NCI-H2227 (cell line): ENCODE data around the gene GRB2.

Experiments
- DNase-seq: peaks from one replicate; lab custom pipeline; 2025; ENCODE audit not compliant: unreplicated experiment; lab: John Stamatoyannopoulos, UW

The GRB2 gene

DNA sequence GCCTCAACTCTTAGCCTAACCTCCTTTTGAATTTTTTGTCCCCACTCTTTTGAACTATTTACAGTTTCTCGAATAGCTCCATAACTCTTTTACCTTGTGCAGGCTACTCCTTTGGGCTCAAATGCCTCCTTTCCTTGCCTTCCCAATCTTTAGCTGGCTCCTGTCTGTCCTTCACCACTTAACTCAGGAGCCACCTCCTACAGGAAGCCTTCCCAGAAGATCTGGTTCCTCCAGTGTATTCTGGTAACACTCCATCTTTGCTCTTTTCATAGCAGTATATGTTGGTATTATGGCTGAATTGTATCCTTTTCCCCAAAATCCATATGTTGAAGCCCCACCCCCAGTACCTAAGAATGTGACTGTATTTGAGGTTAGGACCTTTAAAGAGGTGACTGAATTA is 9.0 kb upstream of the GRB2 start:
- DNase-seq = no peak

DNA sequence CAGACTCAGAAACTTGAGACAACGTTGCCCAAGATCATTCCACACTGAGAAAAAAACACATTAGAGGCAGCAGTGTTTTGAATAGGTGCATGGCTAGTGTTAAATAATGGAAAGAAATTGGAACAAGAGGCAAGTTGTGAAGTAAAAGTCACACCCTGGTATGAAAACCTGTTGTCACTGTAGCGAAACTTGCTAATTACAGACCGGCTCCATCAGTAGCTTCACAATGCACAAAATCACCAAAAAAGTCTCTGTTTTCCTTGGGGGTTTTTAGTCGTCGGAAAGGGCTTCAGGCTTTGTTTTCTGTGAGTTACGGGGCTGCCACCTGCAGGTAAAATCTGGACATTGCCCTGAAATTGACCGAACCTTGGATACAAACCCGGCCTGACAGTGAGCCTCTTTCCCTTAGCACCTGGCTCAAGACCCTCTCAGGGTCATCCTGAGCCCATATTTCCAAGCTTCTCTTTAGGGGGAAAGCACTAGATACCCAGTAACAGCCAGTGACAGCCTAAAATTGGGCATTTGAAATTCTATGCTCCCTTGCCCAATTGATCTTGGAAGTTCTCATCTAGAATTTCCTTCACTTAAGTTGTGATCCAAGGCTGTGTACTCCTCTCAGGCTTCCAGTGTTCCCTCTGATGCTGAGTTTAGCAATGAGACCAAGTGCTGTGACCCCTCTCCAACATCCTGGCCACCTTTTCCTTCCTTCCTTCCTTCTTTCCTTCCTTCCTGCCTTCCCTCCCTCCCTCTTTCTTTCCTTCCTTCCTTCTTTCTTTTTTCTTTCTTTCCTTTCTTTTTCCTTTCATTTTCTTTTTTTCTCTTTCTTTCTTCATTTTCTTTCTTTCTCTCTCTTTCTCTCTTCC is 7.2 kb upstream of the GRB2 start:
- peak; percentile 82 for DNase-seq

DNA sequence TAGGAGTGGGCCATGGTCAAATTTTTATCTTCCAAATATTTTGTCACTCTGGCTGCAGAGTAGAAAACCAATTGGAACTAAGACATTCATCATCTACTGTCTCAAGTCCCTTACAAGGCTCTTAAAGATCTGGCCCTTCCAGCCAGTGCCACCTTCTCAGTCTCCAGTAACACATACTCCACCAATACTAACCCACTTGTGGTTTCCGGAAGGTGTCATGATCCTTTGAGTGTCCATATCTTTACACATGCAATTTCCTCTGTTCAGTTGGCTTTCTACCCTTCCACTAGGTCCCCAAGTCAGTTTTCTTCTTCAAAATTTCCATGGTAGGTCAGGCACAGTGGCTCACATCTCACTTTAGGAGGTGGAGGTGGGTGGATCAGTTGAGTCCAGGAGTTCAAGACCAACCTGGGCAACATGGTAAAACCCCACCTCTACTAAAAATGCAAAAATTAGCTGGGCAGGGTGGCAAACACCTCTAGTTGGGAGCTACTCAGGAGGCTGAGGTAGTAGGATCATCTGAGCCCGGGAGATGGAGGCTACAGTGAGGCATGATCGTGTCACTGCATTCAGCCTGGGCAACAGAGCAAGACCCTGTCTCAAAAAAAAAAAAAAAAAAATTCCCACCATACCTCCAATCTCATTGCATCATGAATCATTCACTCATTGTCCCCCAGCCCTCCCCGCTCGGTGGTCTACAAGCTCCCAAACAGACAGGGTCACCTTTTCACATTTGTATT is 6.0 kb upstream of the GRB2 start:
- no peak for DNase-seq

DNA sequence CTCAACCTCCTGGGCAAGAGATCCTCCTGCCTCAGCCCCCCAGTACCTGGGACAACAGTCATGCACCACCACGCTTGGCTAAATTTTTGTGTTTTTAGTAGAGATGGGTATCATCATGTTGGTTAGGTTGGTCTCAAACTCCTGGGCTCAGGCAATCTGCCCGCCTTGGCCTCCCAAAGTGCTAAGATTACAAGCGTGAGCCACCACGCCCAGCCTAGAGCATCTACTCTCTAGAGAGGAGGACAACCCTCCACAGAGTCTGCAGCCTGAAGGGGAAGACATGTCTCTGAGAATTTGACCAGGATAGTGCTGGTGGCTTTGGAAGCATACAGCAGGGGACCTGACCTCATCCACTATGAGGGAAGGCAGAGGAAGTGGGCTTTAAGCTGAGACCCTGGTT is 4.7 kb upstream of the GRB2 start:
- DNase-seq = no peak

DNA sequence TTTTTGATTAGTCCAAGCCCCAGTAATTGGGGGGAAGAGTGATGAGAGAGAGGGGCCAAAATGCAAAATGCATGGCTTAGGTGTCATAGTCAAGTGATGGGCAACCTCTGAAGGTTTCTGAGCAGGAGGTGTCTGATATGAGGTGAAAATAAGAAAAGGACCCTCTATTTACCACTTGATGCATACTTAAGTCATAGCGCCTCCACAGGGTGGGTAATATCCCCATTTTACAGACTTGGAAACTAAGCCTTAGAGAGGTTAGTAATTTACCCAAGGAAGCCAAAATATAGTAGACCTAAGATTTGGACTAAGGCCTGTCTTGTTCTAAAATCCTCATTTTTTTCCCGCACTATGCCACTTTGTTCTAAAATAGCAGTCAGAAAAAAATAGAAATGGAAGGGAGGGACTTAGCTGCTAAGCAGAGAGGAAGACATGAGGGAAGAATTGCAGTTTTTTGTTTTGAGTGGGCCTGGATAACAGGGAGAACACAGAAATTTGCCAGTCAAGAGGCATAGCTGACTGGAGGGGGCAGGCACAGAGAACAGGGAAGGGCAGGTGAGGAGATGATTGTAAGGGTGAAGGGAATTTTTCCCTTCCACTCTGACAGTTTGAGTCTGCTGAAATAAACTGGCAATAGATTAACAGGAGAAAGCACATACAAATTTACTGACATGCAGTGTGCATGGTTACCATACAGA is 2.3 kb upstream of the GRB2 start:
- no peak for DNase-seq

DNA sequence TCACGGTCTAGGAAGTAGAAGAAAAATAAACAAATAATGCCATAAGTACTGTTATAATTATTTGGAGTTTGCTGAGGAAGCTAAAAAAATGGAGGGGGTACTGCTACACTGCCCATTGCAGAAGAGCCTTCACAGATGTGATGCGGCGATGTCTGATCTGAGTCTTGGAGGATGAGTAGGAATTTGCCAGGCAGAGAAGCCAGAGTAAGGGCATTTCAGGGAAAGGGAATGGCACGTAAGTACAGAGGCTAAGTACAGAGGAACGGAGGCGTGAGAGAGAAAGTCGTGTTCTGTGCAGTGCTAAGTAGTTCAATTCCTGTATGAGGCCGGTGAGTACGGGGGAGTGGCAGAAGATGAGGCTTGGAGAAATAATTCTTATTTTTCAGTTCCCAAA is 741 bp upstream of the GRB2 start:
- no peak for DNase-seq

DNA sequence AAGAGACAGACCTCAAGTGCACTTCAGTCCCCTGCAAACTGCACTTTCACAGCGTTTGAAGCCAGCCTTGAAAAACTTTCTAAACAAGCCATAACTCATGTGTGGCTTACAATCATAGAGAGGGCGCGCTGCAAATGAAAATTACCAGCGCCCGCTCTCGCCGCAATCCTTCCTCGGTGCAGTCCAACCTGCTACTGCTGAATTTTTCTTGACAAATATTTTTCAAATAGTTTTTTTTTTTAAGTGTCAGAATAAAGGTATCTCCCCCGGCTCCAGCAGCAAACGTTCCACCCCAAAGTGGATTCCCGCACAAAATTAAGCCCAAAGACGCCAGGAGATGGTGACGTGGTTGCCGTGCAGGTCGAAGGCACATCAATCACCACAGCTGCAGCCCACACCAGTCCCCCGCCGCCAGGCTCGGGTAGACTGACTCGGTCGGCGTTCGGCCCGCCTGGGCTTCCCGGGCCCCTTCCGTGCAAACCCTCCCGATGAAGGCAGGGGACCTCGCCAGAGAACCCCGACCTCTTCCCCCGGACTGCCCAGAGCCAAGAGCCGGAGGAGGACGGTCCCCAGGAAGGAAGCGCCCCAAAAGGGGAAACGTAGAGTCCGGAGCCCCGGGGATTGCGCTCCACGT is 630 bp downstream of the GRB2 start:
- peak; percentile 50 for DNase-seq

DNA sequence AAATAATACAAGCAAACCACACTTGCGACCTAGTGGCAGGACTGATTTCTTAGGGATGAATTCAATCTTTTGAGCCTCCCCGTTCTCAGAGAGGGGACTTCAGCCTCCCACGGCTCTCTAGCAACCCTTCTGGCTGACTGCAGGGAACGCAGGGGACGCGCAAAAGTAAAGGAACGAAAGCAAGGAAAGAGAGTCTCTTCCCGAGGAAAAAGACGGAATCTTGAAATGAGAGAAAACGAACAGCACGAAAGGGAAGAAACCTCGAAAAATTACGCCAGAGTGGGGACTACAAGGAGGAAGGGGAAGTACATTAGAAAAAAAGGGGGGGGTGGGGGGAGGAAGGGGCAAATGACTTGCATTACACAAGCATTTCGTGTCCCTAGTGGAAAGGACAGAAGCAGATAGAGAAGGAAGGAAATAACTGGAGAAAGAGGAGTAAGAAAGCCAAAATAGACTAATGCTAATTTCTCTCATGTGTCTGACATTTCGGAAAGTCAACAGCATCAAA is 1.2 kb downstream of the GRB2 start:
- DNase-seq = peak; percentile 81

DNA sequence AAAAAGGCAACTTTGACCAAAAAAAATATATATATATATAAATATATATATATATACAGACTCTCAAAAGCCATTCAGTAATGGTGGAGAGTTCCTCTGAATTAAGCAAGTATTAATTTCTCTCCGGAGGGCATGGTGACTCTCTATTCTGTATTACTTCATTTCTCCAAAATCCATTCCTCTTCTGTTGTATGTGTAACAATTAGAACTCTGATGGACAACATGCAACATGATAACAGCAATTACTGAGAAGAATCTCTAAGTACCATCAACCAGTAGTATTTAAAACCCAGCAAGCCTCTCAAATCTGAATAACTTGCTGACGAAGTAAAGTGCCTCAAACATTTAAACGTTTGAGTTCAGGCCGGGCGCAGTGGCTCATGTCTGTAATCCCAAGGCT is 2.3 kb downstream of the GRB2 start:
- no peak for DNase-seq

DNA sequence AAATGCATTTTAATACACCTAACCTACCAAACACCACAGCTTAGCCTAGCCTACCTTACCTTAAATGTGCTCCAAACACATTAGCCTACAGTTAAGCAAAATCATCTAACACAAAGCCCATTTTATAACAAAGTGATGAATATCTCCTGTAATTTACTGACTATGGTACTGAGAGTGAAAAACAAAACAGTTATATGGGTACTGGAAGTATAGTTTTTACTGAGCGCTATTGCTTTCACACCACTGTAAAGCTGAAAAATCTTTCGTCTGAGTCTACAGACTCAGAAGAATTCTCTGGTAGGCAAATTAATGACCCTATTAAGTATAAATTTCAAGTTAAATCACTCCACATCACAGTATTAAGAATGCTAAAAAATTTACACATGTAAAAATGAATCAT is 3.5 kb downstream of the GRB2 start:
- no peak for DNase-seq

DNA sequence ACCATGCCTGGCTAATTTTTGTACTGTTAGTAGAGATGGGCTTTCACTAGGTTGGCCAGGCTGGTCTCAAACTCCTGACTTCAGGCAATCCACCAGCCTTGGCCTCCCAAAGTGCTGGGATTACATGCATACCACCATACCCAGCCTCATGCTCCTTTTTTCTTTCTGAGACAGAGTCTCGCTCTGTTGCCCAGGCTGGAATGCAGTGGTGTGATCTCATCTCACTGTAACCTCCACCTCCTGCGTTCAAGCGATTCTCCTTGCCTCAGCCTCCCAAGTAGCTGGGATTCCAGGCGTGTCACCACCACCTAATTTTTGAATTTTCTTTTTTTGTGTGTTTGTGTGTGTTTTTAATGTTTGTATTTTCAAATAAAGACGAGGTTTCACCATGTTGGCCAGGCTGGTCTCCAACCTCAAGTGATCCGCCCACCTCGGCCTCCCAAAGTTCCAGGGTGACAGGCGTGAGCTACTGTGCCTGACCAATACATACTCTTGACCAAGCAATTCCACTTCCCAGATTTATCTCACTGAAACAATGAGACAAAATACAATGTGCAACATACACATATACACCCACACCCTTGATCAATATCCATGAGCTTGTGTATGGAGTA is 5.0 kb downstream of the GRB2 start:
- no peak for DNase-seq

DNA sequence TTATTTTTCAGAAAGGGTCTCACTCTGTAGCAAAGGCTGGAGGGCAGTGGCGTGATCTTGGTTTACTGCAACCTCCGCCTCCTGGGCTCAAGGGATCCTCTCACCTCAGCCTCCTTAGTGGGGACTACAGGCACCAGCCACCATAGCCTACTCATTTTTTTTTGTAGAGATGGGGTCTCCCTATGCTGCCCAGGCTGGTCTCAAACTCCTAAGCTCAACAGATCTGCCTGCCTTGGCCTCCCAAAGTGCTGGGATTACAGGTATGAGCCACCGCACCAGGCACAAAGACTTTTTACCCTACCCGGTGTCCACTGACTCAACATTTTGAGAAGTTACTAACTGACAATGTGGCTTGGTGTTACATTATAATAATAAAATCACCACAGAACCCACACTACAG is 7.2 kb downstream of the GRB2 start:
- DNase-seq = no peak

DNA sequence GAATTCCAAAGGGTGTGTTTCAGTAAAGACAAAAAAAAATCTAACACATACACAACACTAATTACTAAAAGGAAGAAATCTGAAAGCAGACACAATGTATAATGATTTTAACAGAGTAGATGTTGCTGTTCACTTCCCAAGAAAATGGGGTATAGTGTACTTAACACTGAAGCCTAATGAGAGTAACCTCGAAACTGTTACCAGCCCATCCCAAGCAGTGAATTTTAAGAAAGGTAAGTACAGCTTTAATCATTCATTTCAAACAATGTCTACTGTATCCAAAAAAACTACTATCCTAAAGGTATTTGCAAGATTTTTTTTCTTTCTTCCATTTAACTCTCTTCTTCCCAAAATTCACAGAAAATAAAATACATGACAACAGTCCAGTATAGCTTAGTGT is 8.3 kb downstream of the GRB2 start:
- no peak for DNase-seq

DNA sequence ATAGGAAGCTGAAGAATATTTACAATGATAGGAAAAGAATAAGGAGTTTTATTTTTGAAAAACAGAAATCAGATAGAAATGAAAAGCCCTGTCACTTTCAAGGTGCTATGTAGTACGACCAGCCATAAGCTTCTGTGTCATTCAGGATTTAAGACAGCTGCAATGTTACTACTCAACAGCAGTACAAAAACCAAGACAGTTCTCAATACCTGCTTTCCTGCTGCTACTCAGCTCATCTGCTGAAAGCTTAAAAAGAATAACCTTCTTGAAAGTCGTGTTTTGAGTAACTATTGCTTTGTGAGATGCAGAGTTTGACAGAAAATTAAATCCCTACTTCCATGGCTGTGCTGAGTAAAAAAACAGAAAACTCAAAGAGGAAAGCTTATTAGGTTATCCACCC is 8.7 kb downstream of the GRB2 start:
- DNase-seq = no peak

DNA sequence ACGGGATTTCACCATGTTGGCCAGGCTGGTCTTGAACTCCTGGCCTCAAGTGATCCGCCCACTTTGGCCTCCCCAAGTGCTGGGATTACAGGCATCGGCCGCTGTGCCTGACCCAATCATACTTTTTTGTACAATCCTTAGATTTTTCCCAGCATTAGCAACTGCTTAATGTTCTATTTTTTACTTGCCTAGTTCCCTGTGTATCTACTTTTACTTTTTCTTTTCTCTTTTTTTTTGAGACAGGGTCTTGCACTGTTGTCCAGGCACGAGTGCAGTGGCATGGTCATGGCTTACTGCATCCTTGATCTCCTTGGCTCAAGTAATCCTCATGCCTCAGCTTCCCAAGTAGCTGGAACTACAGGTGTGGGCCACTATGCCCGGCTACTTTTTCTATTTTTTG is 9.5 kb downstream of the GRB2 start:
- DNase-seq = no peak

DNA sequence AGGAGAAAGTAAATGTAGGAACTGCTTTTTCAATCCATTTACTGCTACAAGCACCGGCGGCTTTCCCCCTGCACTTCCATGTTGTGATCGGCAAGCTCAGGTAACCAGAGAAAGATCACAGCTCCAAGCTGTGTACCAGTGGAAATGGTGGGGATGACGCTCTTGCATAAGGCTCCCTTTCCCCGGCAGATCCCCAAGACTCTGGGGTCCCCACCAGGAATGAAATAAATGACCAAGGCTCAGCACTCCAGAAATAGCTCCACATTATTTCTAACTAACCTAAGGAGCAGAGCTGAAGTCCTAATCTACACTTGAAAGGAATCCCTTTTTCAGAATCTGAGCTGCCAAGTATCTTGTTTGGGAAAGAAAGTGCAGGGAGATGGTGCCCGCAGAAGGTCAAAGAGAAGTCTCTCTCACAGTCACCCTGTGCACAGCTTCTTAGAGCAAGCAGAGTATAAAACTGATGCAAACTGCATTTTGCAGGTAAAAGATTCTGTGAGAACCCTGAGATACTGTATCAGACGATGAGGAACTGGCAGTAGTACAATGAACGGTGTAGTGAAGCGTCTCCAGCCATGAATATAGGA is 11.1 kb downstream of the GRB2 start:
- DNase-seq = no peak

DNA sequence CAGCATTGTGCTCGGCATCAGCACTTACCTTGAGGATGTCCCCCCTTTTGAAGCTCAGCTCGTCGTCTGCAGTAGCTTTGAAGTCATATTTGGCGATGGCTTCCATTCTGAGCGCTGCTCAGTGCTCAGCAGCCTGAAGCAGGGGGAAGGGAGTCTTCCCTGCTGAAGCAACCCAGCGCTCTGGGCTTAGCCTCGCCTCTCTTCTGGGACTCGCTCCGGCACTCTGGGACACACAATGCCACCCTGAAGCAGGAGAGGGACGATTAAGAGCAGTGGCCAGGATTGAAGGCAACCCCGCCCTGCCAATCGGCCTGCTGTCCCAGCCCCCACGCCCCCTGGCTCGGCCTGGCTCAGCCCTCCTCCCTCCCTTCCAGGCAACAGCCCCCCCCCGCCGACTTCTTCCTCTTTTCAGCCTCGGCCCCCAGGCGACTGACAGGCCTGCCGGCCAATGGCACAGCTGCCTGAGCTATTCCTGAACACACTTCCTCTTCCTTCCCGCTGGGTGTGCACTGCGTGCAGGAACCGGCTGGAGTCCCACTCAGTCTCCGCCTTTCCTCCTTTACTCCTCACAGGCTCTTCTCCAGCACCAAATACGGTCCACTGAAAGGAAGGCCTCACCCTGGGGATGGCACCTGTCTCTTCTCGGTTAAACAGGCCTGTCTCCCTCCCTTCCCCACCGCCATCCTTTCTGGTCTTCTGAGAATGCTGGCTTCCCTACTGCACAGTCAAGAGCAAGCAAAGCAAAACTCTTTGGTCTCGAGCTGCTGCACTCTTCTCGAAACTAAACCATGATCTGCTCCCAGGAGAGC is 11.8 kb downstream of the GRB2 start:
- peak; percentile 99 for DNase-seq

DNA sequence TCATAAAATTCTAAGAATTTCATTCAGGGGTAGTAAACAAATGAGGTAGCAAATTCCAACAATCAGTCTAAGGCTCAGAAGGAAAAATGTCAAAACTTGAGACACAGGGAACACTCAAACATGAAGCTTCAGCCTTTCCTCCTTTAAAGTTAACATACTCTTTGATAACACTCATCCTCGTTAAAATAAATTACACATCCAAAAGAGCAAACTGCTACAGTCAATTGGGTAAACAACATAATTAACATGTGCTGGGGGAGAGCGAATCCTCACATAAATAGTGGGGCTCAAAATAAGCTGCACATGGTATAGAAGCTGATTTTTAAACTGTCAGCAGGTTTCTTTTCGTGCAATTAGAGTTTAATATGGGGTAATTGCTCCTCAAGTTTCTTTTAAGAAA is 12.9 kb downstream of the GRB2 start:
- DNase-seq = no peak

DNA sequence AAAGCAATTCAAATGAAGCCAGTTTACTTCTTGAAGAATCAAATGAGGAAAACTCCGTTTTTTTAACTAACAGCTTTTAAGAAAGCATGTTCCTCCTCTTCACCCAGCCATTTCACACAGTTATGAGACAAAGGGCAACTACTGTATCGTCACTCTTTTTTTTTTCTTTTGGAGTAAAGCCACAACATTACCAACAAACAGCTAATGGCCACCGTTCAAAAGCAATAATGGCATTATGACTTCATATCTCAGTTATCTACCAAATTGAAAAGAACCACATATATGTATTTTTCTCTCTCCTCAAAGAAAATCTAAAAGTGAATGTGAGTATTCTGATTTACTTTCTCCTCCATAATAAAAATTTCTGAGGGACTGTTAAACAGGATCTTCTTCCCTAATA is 14.5 kb downstream of the GRB2 start:
- DNase-seq = no peak
